GM12878 (cell line): Measurements from ENCODE around the gene BAZ1B. TPM values are rescaled to one million over a fixed set of nuclear protein-coding genes. Genes with fewer than 3 reads are reported as not detected.

Experiments used
- BACH1 ChIP-seq: fragments of 450-650 bp; IDR thresholded peaks from 2 replicates; pipeline ENCODE4 v1.6.1; 2017; ENCODE audit warnings: mild to moderate bottlenecking, borderline replicate concordance
- HDGF ChIP-seq: fragments of 450-650 bp; IDR thresholded peaks from 2 replicates; pipeline ENCODE4 v1.6.1; 2016; ENCODE audit warnings: antibody characterized with exemption
- IKZF1 ChIP-seq: fragments of 450-650 bp; conservative IDR thresholded peaks from 2 replicates; pipeline ENCODE4 v1.6.1; 2017; ENCODE audit warnings: antibody characterized with exemption, mild to moderate bottlenecking
- MTA3 ChIP-seq: IDR thresholded peaks from 2 replicates; pipeline ENCODE4 v1.6.1; 2012; ENCODE audit warnings: low read length, inconsistent platforms, borderline replicate concordance
- NFYA ChIP-seq: IDR thresholded peaks from 2 replicates; pipeline ENCODE4 v1.6.1; 2011; ENCODE audit warnings: low read depth, mild to moderate bottlenecking, low read length, improper control_type of control experiment, borderline replicate concordance
- POLR2A ChIP-seq: IDR thresholded peaks from 2 replicates; pipeline ENCODE4 v1.6.1; 2011; ENCODE audit warnings: low read depth, mild to moderate bottlenecking, low read length
- RUNX3 ChIP-seq: IDR thresholded peaks from 2 replicates; pipeline ENCODE4 v1.6.1; 2012; ENCODE audit warnings: low read length, inconsistent platforms
- TAF1 ChIP-seq: IDR thresholded peaks from 2 replicates; pipeline ENCODE4 v1.6.1; 2011; ENCODE audit warnings: mild to moderate bottlenecking, low read depth, low read length, borderline replicate concordance
- polyA plus RNA-seq, 11 experiments: library from polyadenylated mRNA; depleted of rRNA in 4 of 11; unstranded in 6 of 11; stranded (reverse) in 5 of 11; fragments of >200 nt; fragmentation: Nextera tagmentation in 4 of 11; fragmentation: Illumina TruSeq in 1 of 11; extraction: Ambion mirVana in 4 of 11; extraction: Trizol in 1 of 11; gene quantifications; 1 replicate in 1 of 11; 2 replicates in 10 of 11; pipeline versions ENCODE4 v1.2.1 to v1.2.3, GENCODE V29; 2011 to 2016; ENCODE audit warnings: inconsistent platforms in 2 of 11, missing spikeins in 2 of 11, low read depth in 1 of 11
- total RNA-seq, 4 experiments: library from RNA; depleted of rRNA in 3 of 4; stranded (reverse); fragments of >200 nt in 3 of 4; fragmentation: Illumina TruSeq in 1 of 4; extraction: Trizol in 1 of 4; gene quantifications; 2 replicates each; pipeline versions ENCODE4 v1.2.1 to v1.2.3, GENCODE V29; 2013 to 2021
- TF ChIP-seq, protein P1 (sequence below): fragments of 450-650 bp; formaldehyde crosslinking; IDR thresholded peaks from 2 replicates; pipeline ENCODE4 v1.4.0; 2020; ENCODE audit warnings: mild to moderate bottlenecking, moderate library complexity
- TF ChIP-seq, protein P2 (sequence below): fragments of 450-650 bp; formaldehyde crosslinking; IDR thresholded peaks from 2 replicates; pipeline ENCODE4 v1.5.0; 2022; ENCODE audit warnings: mild to moderate bottlenecking, missing genetic modification characterization
- TF ChIP-seq, protein P3 (sequence below): fragments of 450-650 bp; IDR thresholded peaks from 2 replicates; pipeline ENCODE4 v1.6.1; 2018; ENCODE audit warnings: mild to moderate bottlenecking, low read depth, moderate library complexity; ENCODE audit not compliant: partially characterized antibody
- TF ChIP-seq, protein P4 (sequence below): IDR thresholded peaks from 2 replicates; pipeline ENCODE4 v1.6.1; 2011; ENCODE audit warnings: borderline replicate concordance, low read depth, mild to moderate bottlenecking, moderate library complexity, low read length; ENCODE audit not compliant: insufficient read depth, poor library complexity, severe bottlenecking
- TF ChIP-seq, protein P5 (sequence below): IDR thresholded peaks from 2 replicates; pipeline ENCODE4 v1.6.1; 2012; ENCODE audit warnings: improper control_type of control experiment, low read depth, low read length; ENCODE audit not compliant: insufficient replicate concordance

The BAZ1B gene
- total and polyA plus RNA-seq, 10 of the 15 experiments (the other 5 are each of a cell fraction or from before 2014, with no cell fraction given): 14.0 to 77.4 (median 36.2) TPM

DNA sequence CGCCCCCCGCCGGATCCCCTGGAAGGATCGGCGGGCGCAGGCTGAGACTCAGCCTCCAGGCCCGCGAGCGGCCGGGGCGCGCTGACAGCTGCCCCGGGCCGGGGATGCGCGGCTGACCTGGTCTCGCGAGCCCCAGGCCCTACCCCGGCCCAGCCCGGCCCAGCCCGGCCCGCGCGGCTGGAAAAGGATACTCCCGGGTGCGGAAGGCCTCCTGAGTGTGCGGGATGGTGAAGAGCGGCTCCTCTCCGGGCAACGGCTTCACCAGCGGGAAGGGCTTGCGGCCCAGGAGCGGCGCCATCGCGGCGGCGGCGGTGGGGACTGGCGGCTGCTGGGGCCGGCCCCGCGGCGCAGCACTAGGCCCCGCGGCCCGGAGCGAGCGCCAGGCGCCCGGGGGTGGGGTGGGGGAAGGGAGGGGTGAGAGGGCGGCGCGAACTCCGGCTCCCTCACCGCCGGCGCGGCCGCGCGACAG, 423 bp downstream of the BAZ1B start (continued):
- TF ChIP-seq, protein P1, sequence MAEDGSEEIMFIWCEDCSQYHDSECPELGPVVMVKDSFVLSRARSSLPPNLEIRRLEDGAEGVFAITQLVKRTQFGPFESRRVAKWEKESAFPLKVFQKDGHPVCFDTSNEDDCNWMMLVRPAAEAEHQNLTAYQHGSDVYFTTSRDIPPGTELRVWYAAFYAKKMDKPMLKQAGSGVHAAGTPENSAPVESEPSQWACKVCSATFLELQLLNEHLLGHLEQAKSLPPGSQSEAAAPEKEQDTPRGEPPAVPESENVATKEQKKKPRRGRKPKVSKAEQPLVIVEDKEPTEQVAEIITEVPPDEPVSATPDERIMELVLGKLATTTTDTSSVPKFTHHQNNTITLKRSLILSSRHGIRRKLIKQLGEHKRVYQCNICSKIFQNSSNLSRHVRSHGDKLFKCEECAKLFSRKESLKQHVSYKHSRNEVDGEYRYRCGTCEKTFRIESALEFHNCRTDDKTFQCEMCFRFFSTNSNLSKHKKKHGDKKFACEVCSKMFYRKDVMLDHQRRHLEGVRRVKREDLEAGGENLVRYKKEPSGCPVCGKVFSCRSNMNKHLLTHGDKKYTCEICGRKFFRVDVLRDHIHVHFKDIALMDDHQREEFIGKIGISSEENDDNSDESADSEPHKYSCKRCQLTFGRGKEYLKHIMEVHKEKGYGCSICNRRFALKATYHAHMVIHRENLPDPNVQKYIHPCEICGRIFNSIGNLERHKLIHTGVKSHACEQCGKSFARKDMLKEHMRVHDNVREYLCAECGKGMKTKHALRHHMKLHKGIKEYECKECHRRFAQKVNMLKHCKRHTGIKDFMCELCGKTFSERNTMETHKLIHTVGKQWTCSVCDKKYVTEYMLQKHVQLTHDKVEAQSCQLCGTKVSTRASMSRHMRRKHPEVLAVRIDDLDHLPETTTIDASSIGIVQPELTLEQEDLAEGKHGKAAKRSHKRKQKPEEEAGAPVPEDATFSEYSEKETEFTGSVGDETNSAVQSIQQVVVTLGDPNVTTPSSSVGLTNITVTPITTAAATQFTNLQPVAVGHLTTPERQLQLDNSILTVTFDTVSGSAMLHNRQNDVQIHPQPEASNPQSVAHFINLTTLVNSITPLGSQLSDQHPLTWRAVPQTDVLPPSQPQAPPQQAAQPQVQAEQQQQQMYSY (CRISPR knock-in tag): no peak
- no peak for TF ChIP-seq NFYA
- no peak; the same call in 1 of the 2 replicates for TF ChIP-seq IKZF1
- TF ChIP-seq MTA3: no peak
- TF ChIP-seq, protein P2, sequence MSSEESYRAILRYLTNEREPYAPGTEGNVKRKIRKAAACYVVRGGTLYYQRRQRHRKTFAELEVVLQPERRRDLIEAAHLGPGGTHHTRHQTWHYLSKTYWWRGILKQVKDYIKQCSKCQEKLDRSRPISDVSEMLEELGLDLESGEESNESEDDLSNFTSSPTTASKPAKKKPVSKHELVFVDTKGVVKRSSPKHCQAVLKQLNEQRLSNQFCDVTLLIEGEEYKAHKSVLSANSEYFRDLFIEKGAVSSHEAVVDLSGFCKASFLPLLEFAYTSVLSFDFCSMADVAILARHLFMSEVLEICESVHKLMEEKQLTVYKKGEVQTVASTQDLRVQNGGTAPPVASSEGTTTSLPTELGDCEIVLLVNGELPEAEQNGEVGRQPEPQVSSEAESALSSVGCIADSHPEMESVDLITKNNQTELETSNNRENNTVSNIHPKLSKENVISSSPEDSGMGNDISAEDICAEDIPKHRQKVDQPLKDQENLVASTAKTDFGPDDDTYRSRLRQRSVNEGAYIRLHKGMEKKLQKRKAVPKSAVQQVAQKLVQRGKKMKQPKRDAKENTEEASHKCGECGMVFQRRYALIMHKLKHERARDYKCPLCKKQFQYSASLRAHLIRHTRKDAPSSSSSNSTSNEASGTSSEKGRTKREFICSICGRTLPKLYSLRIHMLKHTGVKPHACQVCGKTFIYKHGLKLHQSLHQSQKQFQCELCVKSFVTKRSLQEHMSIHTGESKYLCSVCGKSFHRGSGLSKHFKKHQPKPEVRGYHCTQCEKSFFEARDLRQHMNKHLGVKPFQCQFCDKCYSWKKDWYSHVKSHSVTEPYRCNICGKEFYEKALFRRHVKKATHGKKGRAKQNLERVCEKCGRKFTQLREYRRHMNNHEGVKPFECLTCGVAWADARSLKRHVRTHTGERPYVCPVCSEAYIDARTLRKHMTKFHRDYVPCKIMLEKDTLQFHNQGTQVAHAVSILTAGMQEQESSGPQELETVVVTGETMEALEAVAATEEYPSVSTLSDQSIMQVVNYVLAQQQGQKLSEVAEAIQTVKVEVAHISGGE (CRISPR knock-in tag): no peak
- TF ChIP-seq POLR2A: peak; percentile 67; the same call in 1 of the 2 replicates
- TF ChIP-seq TAF1: no peak
- TF ChIP-seq BACH1: peak; percentile 11; the same call in 1 of the 2 replicates
- TF ChIP-seq HDGF: no peak
- TF ChIP-seq, protein P3, sequence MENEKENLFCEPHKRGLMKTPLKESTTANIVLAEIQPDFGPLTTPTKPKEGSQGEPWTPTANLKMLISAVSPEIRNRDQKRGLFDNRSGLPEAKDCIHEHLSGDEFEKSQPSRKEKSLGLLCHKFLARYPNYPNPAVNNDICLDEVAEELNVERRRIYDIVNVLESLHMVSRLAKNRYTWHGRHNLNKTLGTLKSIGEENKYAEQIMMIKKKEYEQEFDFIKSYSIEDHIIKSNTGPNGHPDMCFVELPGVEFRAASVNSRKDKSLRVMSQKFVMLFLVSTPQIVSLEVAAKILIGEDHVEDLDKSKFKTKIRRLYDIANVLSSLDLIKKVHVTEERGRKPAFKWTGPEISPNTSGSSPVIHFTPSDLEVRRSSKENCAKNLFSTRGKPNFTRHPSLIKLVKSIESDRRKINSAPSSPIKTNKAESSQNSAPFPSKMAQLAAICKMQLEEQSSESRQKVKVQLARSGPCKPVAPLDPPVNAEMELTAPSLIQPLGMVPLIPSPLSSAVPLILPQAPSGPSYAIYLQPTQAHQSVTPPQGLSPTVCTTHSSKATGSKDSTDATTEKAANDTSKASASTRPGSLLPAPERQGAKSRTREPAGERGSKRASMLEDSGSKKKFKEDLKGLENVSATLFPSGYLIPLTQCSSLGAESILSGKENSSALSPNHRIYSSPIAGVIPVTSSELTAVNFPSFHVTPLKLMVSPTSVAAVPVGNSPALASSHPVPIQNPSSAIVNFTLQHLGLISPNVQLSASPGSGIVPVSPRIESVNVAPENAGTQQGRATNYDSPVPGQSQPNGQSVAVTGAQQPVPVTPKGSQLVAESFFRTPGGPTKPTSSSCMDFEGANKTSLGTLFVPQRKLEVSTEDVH: no peak
- TF ChIP-seq RUNX3: no peak
- TF ChIP-seq, protein P4, sequence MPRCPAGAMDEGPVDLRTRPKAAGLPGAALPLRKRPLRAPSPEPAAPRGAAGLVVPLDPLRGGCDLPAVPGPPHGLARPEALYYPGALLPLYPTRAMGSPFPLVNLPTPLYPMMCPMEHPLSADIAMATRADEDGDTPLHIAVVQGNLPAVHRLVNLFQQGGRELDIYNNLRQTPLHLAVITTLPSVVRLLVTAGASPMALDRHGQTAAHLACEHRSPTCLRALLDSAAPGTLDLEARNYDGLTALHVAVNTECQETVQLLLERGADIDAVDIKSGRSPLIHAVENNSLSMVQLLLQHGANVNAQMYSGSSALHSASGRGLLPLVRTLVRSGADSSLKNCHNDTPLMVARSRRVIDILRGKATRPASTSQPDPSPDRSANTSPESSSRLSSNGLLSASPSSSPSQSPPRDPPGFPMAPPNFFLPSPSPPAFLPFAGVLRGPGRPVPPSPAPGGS: no peak
- TF ChIP-seq, protein P5, sequence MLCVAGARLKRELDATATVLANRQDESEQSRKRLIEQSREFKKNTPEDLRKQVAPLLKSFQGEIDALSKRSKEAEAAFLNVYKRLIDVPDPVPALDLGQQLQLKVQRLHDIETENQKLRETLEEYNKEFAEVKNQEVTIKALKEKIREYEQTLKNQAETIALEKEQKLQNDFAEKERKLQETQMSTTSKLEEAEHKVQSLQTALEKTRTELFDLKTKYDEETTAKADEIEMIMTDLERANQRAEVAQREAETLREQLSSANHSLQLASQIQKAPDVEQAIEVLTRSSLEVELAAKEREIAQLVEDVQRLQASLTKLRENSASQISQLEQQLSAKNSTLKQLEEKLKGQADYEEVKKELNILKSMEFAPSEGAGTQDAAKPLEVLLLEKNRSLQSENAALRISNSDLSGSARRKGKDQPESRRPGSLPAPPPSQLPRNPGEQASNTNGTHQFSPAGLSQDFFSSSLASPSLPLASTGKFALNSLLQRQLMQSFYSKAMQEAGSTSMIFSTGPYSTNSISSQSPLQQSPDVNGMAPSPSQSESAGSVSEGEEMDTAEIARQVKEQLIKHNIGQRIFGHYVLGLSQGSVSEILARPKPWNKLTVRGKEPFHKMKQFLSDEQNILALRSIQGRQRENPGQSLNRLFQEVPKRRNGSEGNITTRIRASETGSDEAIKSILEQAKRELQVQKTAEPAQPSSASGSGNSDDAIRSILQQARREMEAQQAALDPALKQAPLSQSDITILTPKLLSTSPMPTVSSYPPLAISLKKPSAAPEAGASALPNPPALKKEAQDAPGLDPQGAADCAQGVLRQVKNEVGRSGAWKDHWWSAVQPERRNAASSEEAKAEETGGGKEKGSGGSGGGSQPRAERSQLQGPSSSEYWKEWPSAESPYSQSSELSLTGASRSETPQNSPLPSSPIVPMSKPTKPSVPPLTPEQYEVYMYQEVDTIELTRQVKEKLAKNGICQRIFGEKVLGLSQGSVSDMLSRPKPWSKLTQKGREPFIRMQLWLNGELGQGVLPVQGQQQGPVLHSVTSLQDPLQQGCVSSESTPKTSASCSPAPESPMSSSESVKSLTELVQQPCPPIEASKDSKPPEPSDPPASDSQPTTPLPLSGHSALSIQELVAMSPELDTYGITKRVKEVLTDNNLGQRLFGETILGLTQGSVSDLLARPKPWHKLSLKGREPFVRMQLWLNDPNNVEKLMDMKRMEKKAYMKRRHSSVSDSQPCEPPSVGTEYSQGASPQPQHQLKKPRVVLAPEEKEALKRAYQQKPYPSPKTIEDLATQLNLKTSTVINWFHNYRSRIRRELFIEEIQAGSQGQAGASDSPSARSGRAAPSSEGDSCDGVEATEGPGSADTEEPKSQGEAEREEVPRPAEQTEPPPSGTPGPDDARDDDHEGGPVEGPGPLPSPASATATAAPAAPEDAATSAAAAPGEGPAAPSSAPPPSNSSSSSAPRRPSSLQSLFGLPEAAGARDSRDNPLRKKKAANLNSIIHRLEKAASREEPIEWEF: no peak
